ENCODE results near the gene PAGE2B.

- no peak for TF ChIP-seq CTCF (IDR thresholded peaks at IDR 0.05)
- no peak for TF ChIP-seq POLR2AphosphoS5 (IDR thresholded peaks at IDR 0.05)
These were observed 43.7 kb downstream of the PAGE2B start for GRCh38 chrX:55118574-55118973.
